CD4-positive, alpha-beta T cell treated with Interferon gamma for 1 hour (primary cell): ENCODE data around the gene RETREG3.
A peak's percentile ranks its signal among the peaks of the same experiment; 100 is the strongest.
"Not testable (repeated sequence)": the region's sequence is repeated elsewhere in the genome, so short reads cannot be mapped to it uniquely, and the experiment has no call there.

Experiments used
- DNase-seq: peaks from one replicate; pipeline ENCODE4 v3.0.0-alpha.2; 2020

The RETREG3 gene

GRCh38 chr17:42548993-42549755, 60.0 kb downstream of the RETREG3 start:
- DNase-seq: no peak

DNA sequence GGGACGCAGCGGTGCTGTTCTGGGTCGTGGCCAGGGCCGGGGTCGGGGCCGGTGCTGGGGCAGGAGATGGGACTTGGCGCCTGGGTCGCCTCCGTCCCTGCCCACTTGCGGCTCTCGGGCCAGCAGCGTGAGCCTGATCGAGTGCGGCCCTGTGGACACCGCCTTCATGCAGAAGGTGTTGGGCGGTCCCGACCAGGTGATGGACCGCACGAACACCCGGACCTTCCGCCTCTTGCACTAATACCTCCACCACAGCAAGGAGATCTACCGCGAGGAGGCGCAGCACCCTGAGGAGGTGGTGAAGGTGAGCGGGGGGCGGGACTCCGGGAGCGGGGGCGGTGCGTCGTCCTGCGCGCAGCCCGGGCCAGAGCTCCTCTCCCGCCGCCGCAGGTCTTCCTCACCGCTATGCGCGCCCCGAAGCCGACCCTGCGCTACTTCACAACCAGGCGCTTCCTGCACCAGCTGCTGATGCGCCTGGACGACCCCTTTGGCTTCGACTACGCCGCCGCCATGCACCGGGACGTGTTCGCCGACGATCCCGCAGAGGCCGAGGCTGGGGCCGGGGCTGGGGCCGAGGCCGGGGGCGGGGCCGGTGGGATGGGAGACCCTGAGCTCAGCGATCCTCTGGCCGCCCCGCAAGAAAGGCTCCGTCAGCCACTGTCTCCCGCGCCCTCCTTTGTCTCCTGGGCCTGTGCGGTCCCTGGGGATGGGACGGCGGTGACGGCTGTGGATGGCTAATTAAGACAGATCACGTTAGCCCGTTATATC, 60.9 kb downstream of the RETREG3 start:
- DNase-seq: peak; percentile 80

GRCh38 chr17:42547698-42548069, 61.5 kb downstream of the RETREG3 start:
- no peak for DNase-seq

GRCh38 chr17:42547001-42547461, 62.1 kb downstream of the RETREG3 start:
- no peak for DNase-seq

DNA sequence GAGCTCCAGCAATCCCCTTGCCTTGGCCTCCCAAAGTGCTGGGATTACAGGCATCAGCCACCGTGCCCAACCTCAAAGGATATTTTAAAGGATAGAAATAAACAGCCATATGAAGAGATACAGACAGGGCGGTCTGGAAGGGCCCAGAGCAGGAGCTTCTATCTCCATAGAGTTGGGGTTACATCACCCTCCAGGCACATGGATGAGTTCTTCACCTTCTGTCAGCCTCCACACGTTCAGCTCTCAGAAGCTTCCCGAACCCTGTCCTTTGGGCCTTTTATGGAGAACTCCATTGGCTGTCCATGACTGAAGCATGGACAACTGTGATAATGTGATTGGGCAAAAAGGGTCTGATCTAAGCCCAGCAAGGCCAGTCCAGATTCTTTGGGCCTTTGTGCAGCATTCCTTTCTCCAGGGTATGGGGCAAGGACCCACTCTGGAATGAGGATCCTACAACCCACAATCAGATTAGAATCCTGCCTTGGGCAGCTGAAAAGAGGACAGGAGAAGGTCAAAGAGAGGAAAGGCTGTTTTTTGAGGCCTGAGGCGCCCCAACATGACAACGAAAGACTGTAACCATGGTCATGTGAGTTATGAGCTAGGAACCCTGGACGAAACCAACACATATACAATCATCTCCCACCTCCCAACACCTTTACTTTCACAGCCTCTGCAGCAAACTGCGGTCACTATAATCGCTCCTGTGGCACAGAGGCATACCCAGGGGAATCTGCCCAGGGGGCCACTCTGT, 63.2 kb downstream of the RETREG3 start:
- DNase-seq: not testable (repeated sequence)

DNA sequence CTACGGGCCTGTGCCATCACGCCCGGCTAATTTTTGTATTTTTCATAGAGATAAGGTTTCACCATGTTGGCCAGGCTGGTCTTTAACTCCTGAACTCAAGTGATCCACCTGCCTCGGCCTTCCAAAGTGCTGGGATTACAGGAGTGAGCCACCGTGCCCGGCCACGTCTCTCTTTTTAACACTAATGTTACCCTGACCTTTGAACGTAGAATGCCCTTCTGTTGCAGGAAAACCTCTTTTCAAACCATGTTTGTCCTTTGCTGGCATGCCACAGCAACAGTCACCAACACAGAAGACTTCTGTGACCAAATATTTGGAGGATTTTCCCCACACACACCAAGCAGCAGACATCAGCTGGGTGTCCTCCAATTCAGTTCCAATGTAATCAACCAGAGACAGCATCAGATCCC, 64.3 kb downstream of the RETREG3 start:
- DNase-seq: no peak

- DNase-seq: no peak
Observed at GRCh38 chr17:42543190-42544079, 65.7 kb downstream of the RETREG3 start.

- DNase-seq: no peak
Observed at GRCh38 chr17:42541041-42541833, 67.9 kb downstream of the RETREG3 start.

GRCh38 chr17:42540558-42540957, 68.6 kb downstream of the RETREG3 start:
- DNase-seq: not testable (repeated sequence)

DNA sequence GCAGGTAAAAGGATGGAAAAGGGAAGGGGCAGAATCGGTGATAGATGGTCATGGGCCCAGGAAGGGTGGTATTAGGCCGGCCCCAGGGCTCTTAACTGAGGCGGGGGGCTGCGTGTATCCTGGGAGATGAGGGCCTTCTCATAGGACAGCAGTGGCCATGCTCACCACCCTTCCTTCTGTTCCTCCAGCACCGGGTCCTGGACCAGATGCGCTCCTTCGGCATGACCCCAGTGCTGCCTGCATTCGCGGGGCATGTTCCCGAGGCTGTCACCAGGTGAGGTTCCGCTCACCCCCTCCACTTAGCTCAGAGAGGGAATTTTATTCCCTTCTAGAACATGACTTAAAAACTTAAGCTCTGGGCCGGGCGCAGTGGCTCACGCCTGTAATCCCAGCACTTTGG, 70.7 kb downstream of the RETREG3 start:
- no peak for DNase-seq

GRCh38 chr17:42537826-42538451, 71.2 kb downstream of the RETREG3 start:
- DNase-seq: no peak

DNA sequence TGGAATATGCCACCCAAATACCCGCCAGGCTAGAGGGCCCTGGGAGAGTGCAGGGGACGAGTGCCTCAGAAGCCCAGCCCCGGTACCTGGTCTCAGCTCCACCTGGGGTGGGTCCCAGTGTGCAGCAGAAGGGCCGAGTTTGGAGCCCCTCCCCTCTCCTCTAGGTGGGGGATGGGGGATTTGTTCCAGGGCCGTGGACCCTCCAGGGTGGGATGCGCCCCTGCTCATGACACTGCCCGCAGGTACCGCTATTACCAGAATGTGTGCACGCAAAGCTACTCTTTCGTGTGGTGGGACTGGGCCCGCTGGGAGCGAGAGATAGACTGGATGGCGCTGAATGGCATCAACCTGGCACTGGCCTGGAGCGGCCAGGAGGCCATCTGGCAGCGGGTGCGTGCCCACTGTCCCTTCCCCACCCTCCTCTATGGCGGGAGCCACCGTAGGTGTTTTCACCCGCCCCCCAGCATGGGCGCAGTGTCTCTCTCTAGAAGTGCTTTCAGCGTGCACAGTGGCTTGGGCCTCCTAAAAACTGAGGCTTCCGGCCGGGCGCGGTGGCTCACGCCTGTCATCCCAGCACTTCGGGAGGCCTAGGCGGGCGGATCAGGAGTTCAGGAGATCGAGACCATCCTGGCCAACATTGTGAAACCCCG, 71.9 kb downstream of the RETREG3 start:
- no peak for DNase-seq

DNA sequence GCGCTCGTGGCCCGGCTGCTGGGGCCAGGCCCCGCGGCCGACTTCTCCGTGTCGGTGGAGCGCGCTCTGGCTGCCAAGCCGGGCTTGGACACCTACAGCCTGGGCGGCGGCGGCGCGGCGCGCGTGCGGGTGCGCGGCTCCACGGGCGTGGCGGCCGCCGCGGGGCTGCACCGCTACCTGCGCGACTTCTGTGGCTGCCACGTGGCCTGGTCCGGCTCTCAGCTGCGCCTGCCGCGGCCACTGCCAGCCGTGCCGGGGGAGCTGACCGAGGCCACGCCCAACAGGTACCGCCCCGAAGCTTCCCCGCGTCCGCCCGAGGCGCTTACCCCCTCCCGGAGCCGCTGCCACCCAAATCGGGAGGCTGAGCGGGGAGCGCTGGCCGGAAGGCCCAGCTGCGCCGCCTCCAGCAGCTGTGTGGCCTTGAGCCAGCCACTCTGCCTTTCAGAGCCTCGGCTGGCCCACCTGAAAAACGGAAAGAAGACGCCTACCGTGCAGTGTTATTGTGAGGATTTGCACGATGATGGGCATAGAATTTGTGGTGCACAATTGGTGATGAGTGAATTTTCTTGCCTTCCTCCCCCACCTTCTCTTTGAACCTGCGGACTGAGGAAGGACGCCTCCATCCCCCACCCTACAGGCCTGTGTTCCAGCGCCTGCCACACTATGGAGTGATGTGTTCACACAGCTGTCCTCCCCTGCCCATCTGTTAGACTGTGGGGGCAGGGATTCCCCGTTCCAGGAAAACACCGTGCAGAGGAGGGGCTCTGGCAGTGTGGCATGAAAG, 72.6 kb downstream of the RETREG3 start:
- DNase-seq: peak; percentile 69

- peak; percentile 82 for DNase-seq
Observed at GRCh38 chr17:42536048-42536371, 73.2 kb downstream of the RETREG3 start, which contains the start of gene NAGLU. TSS of gene NAGLU (plus strand) at chr17:42536241. CDS start at chr17:42536273, 32 bp downstream.

GRCh38 chr17:42535155-42536047, 73.8 kb downstream of the RETREG3 start:
- DNase-seq: no peak

- peak; percentile 53 for DNase-seq
Observed at GRCh38 chr17:42531455-42532354, 77.5 kb downstream of the RETREG3 start.

GRCh38 chr17:42530952-42531454, 78.2 kb downstream of the RETREG3 start:
- DNase-seq: no peak
